GM18870 (cell line): ENCODE measurements around the gene PTPRD.

ENCODE experiments used
- ATAC-seq: cut with Tn5 transposase; IDR thresholded peaks from one replicate; pipeline ENCODE4 v1.9.1; 2021; ENCODE audit warnings: moderate library complexity; ENCODE audit not compliant: unreplicated experiment

The PTPRD gene

GRCh38 chr9:8677741-8678140 lies 1935.1 kb downstream of the PTPRD start:
- no peak for ATAC-seq

- no peak for ATAC-seq
Observed at GRCh38 chr9:8674536-8674935, 1938.3 kb downstream of the PTPRD start.

GRCh38 chr9:8673830-8674229 lies 1939.0 kb downstream of the PTPRD start:
- no peak for ATAC-seq

GRCh38 chr9:8670751-8671150 lies 1942.1 kb downstream of the PTPRD start:
- ATAC-seq, result no peak

GRCh38 chr9:8668751-8669150 lies 1944.1 kb downstream of the PTPRD start:
- no peak for ATAC-seq

- ATAC-seq, result no peak
Observed at GRCh38 chr9:8668231-8668630, 1944.6 kb downstream of the PTPRD start.

- no peak for ATAC-seq
Observed at GRCh38 chr9:8666060-8666459, 1946.7 kb downstream of the PTPRD start.

GRCh38 chr9:8660383-8660782 lies 1952.4 kb downstream of the PTPRD start:
- no peak for ATAC-seq

- no peak for ATAC-seq
Observed at GRCh38 chr9:8659108-8659507, 1953.7 kb downstream of the PTPRD start.

- no peak for ATAC-seq
Observed at GRCh38 chr9:8655071-8655470, 1957.7 kb downstream of the PTPRD start.

- no peak for ATAC-seq
Observed at GRCh38 chr9:8653855-8654254, 1958.9 kb downstream of the PTPRD start.

GRCh38 chr9:8653111-8653510 lies 1959.7 kb downstream of the PTPRD start:
- no peak for ATAC-seq

- no peak for ATAC-seq
Observed at GRCh38 chr9:8652255-8652654, 1960.5 kb downstream of the PTPRD start.

- ATAC-seq, result no peak
Observed at GRCh38 chr9:8651846-8652215, 1961.0 kb downstream of the PTPRD start.

GRCh38 chr9:8651070-8651845 lies 1961.5 kb downstream of the PTPRD start:
- no peak for ATAC-seq

GRCh38 chr9:8649807-8650206 lies 1963.0 kb downstream of the PTPRD start:
- no peak for ATAC-seq

- ATAC-seq, result no peak
Observed at GRCh38 chr9:8649160-8649559, 1963.6 kb downstream of the PTPRD start.

- no peak for ATAC-seq
Observed at GRCh38 chr9:8648271-8648845, 1964.4 kb downstream of the PTPRD start.

GRCh38 chr9:8647824-8648223 lies 1965.0 kb downstream of the PTPRD start:
- no peak for ATAC-seq

GRCh38 chr9:8644571-8644970 lies 1968.2 kb downstream of the PTPRD start:
- ATAC-seq, result no peak

GRCh38 chr9:8643896-8644295 lies 1968.9 kb downstream of the PTPRD start:
- ATAC-seq, result no peak

GRCh38 chr9:8643464-8643863 lies 1969.3 kb downstream of the PTPRD start:
- no peak for ATAC-seq

- ATAC-seq, result no peak
Observed at GRCh38 chr9:8640761-8641160, 1972.0 kb downstream of the PTPRD start.
